ENCODE results near the gene REM1. TPM values are rescaled to one million over a fixed set of nuclear protein-coding genes. Genes with fewer than 3 reads are reported as not detected.

The REM1 gene
- total RNA-seq, 1 donor from 2014 or later = not detected

GRCh38 chr20:31472395-31473330 is 2.4 kb upstream of the REM1 start:
- Mint-ChIP-seq H3K27me3 (ENCODE audit: low read depth) (peaks cover 2% of the 10 kb centered on the region), H3K36me3 (ENCODE audit: low read depth) (peaks cover 8% of the 10 kb centered on the region), H3K4me3 (no peak overlapping the region), H3K9me3 (peaks cover 18% of the 10 kb centered on the region), H3K4me1 (no peaks in the 10 kb centered on the region), H3K27ac (ENCODE audit: unreplicated experiment) (no peak overlapping the region)
- no peak for TF ChIP-seq CTCF (conservative IDR thresholded peaks at IDR 0.05)
- DNase-seq (ENCODE audit: low read depth, low spot score) = no peak

- H3K4me3 Mint-ChIP-seq = no peak overlapping the region
- peaks cover 22% of the 10 kb centered on the region for H3K9me3 Mint-ChIP-seq
- peaks cover 8% of the 10 kb centered on the region for H3K36me3 Mint-ChIP-seq (ENCODE audit: low read depth)
- no peak overlapping the region for H3K27ac Mint-ChIP-seq (ENCODE audit: unreplicated experiment)
- DNase-seq (ENCODE audit: low read depth, low spot score) = no peak
- peaks cover 2% of the 10 kb centered on the region for H3K27me3 Mint-ChIP-seq (ENCODE audit: low read depth)
- no peaks in the 10 kb centered on the region for H3K4me1 Mint-ChIP-seq
- TF ChIP-seq CTCF (conservative IDR thresholded peaks at IDR 0.05) = no peak
Measured at GRCh38 chr20:31473331-31474096, 1.6 kb upstream of the REM1 start.

GRCh38 chr20:31474097-31474436 is 1.0 kb upstream of the REM1 start:
- H3K4me3 Mint-ChIP-seq = no peak overlapping the region
- H3K27ac Mint-ChIP-seq (ENCODE audit: unreplicated experiment) = no peak overlapping the region
- peaks cover 2% of the 10 kb centered on the region for H3K27me3 Mint-ChIP-seq (ENCODE audit: low read depth)
- H3K4me1 Mint-ChIP-seq = no peaks in the 10 kb centered on the region
- no peak for TF ChIP-seq CTCF (conservative IDR thresholded peaks at IDR 0.05)
- H3K36me3 Mint-ChIP-seq (ENCODE audit: low read depth) = peaks cover 8% of the 10 kb centered on the region
- no peak for DNase-seq (ENCODE audit: low read depth, low spot score)
- H3K9me3 Mint-ChIP-seq = peaks cover 23% of the 10 kb centered on the region

- H3K4me1 Mint-ChIP-seq = no peaks in the 10 kb centered on the region
- peaks cover 8% of the 10 kb centered on the region for H3K36me3 Mint-ChIP-seq (ENCODE audit: low read depth)
- DNase-seq (ENCODE audit: low read depth, low spot score) = no peak
- H3K9me3 Mint-ChIP-seq = peaks cover 25% of the 10 kb centered on the region
- peaks cover 2% of the 10 kb centered on the region for H3K27me3 Mint-ChIP-seq (ENCODE audit: low read depth)
- no peak for TF ChIP-seq CTCF (conservative IDR thresholded peaks at IDR 0.05)
- H3K27ac Mint-ChIP-seq (ENCODE audit: unreplicated experiment) = no peak overlapping the region
- no peak overlapping the region for H3K4me3 Mint-ChIP-seq
Measured at GRCh38 chr20:31475472-31476293, 595 bp downstream of the REM1 start.

- Mint-ChIP-seq H3K36me3 (ENCODE audit: low read depth) (peaks cover 8% of the 10 kb centered on the region), H3K27me3 (ENCODE audit: low read depth) (peaks cover 2% of the 10 kb centered on the region), H3K4me3 (no peak overlapping the region), H3K4me1 (no peaks in the 10 kb centered on the region), H3K27ac (ENCODE audit: unreplicated experiment) (no peak overlapping the region), H3K9me3 (peaks cover 26% of the 10 kb centered on the region)
- no peak for TF ChIP-seq CTCF (conservative IDR thresholded peaks at IDR 0.05)
- DNase-seq (ENCODE audit: low read depth, low spot score) = no peak
Measured at GRCh38 chr20:31476294-31476585, 1.2 kb downstream of the REM1 start.

Data from neural crest cell (in vitro differentiated cells).